Sigmoid colon (tissue), 7 donors: Measurements from ENCODE around the gene SUSD1. TPM values are rescaled to one million over a fixed set of nuclear protein-coding genes. Genes with fewer than 3 reads are reported as not detected.
"Not testable (repeated sequence)": the region's sequence is repeated elsewhere in the genome, so short reads cannot be mapped to it uniquely, and the experiment has no call there.

Experiments
- DNase-seq: peaks from one replicate; pipeline ENCODE4 v3.0.0-alpha.2; 2019
- H3K27ac ChIP-seq, 4 donors: fragments of 200-600 bp; sonication (generic); one replicate each; pipeline ENCODE4 v1.5.1; 2016 to 2019; ENCODE audit warnings: mild to moderate bottlenecking in 1 of 4
- H3K27me3 ChIP-seq, 3 donors: fragments of 200-600 bp; sonication (generic); one replicate each; pipeline ENCODE4 v1.5.1; 2019; ENCODE audit warnings: mild to moderate bottlenecking in 1 of 3
- H3K36me3 ChIP-seq, 4 donors: fragments of 200-600 bp; sonication (generic); one replicate each; pipeline ENCODE4 v1.5.1; 2016 to 2019
- H3K4me1 ChIP-seq, 4 donors: fragments of 200-600 bp; sonication (generic); one replicate each; pipeline ENCODE4 v1.5.1; 2017 to 2019
- H3K4me3 ChIP-seq, 4 donors: fragments of 200-600 bp; sonication (generic); one replicate each; pipeline ENCODE4 v1.5.1; 2017 to 2019; ENCODE audit warnings: mild to moderate bottlenecking in 2 of 4, moderate library complexity in 1 of 4
- H3K9me3 ChIP-seq, 4 donors: fragments of 200-600 bp in 3 of 4; sonication (generic) in 3 of 4; one replicate each; pipeline versions ENCODE4 v1.5.1 to v1.6.1; 2013 to 2019
- CTCF ChIP-seq, 4 experiments: fragments of 450-650 bp in 3 of 4; fragments of 200-600 bp in 1 of 4; IDR thresholded peaks; one replicate each; pipeline ENCODE4 v1.5.1; 2016 to 2019; ENCODE audit warnings: antibody characterized with exemption in 4 of 4, mild to moderate bottlenecking in 3 of 4, moderate library complexity in 2 of 4
- EP300 ChIP-seq, 4 donors: sonication (generic); formaldehyde crosslinking; IDR thresholded peaks; one replicate each; pipeline ENCODE4 v1.6.1; 2017; ENCODE audit warnings: antibody characterized with exemption in 4 of 4
- POLR2A ChIP-seq, 2 donors: fragments of 450-650 bp; IDR thresholded peaks; one replicate each; pipeline ENCODE4 v1.6.1; 2016; ENCODE audit warnings: antibody characterized with exemption in 2 of 2, mild to moderate bottlenecking in 2 of 2, moderate library complexity in 2 of 2
- POLR2AphosphoS5 ChIP-seq, 4 donors: sonication (generic); formaldehyde crosslinking; IDR thresholded peaks; one replicate each; pipeline ENCODE4 v1.6.1; 2017; ENCODE audit warnings: antibody characterized with exemption in 4 of 4
- WGBS, 2 donors: extraction: QIAGEN DNeasy Blood & Tissue Kit; methylation state at CpG; one replicate each; pipeline ENCODE4 v1.1.7; 2013; 5-methylcytosine and 5-hydroxymethylcytosine counted together
- intact Hi-C: fragments of 100-400 bp; cut with DNase I; formaldehyde crosslinking; loops from one replicate; pipeline ENCODE4 v1.15.1; 2023
- polyA plus RNA-seq, 3 donors: library from polyadenylated mRNA; stranded (reverse); fragments of 200-250 nt; gene quantifications; one replicate each; pipeline ENCODE4 v1.2.3, GENCODE V29; 2013
- total RNA-seq, 4 donors: library from RNA; depleted of rRNA; stranded (reverse); fragments of >200 nt; gene quantifications; one replicate each; pipeline ENCODE4 v1.1.0, GENCODE V29; 2016
- donor health status: healthy with polysubstance abuse.
- donor health status: Bipolar disorder and iron deficiency.
- donor health status: healthy.

The SUSD1 gene
- total and polyA plus RNA-seq, 7 donors = 1.8 to 10.7 (median 4.7) TPM

GRCh38 chr9:112074250-112075008 is 100.7 kb downstream of the SUSD1 start:
- Histone ChIP-seq H3K9me3 (no peaks in the 10 kb centered on the region), H3K4me3 (peak overlapping the region in 2 of 4 donors; percentile 5 to 26), H3K36me3 (no peaks in the 10 kb centered on the region), H3K27ac (peak overlapping the region; percentile 72 to 93 (median 82)), H3K27me3 (no peaks in the 10 kb centered on the region), H3K4me1 (peaks cover 0 to 37% (median 30%) of the 10 kb centered on the region in 4 donors)
- DNase-seq = peak; percentile 79
- intact Hi-C loops = loop anchor here (1.0 to 10.0 kb wide), 7 partner anchors 62 to 590 kb away; partner anchors contain the start of genes DNAJC25, ECPAS, PTGR1 and UGCG
- TF ChIP-seq CTCF (IDR thresholded peaks at IDR 0.05) (peak; percentile 83 to 95 (median 91)), POLR2AphosphoS5 (IDR thresholded peaks at IDR 0.05) (peak; percentile 74 to 98 (median 92)), POLR2A (IDR thresholded peaks at IDR 0.05) (no peak), EP300 (IDR thresholded peaks at IDR 0.05) (peak; percentile 74 to 99 (median 96))
- 53 to 73% methylated on average over 11 of the region's 11 CpGs for WGBS, 2 donors

- Histone ChIP-seq H3K27ac (peak overlapping the region; percentile 72 to 93 (median 82)), H3K4me1 (peaks cover 0 to 44% (median 32%) of the 10 kb centered on the region in 4 donors)
- 90 to 95% methylated on average over 10 of the region's 10 CpGs for WGBS, 2 donors
- H3K4me3 ChIP-seq, H3K9me3 ChIP-seq, H3K36me3 ChIP-seq, H3K27me3 ChIP-seq, DNase-seq: not testable (repeated sequence)
- intact Hi-C loops = loop anchor here (1.0 to 10.0 kb wide), 7 partner anchors 61 to 589 kb away; partner anchors contain the start of genes DNAJC25, ECPAS, PTGR1 and UGCG
Measured at GRCh38 chr9:112073639-112074173, 101.4 kb downstream of the SUSD1 start.

GRCh38 chr9:112072721-112073638 is 102.1 kb downstream of the SUSD1 start:
- Histone ChIP-seq H3K27me3 (no peaks in the 10 kb centered on the region), H3K4me3 (no peak overlapping the region), H3K9me3 (no peaks in the 10 kb centered on the region), H3K36me3 (no peaks in the 10 kb centered on the region), H3K4me1 (peaks cover 0 to 47% (median 34%) of the 10 kb centered on the region in 4 donors), H3K27ac (peak overlapping the region; percentile 72 to 93 (median 82))
- no peak for DNase-seq
- intact Hi-C loops = loop anchor here (5.0 to 10.0 kb wide), 4 partner anchors 61 to 588 kb away; partner anchors contain the start of genes DNAJC25 and ECPAS
- TF ChIP-seq CTCF (IDR thresholded peaks at IDR 0.05) (no peak), POLR2AphosphoS5 (IDR thresholded peaks at IDR 0.05) (peak; percentile 72 to 89 (median 84)), EP300 (IDR thresholded peaks at IDR 0.05) (peak in 3 of 4 donors; percentile 48 to 93 (median 62))
- WGBS, 2 donors = 68 to 85% methylated on average over 9 of the region's 9 CpGs

GRCh38 chr9:112069318-112070169 is 105.6 kb downstream of the SUSD1 start:
- H3K4me3 ChIP-seq = no peak overlapping the region
- intact Hi-C loops = loop anchor here (5.0 to 10.0 kb wide), 4 partner anchors 57 to 585 kb away; partner anchors contain the start of genes DNAJC25 and ECPAS
- H3K4me1 ChIP-seq = peaks cover 0 to 42% (median 26%) of the 10 kb centered on the region in 4 donors
- 45 to 69% methylated on average over 15 of the region's 15 CpGs for WGBS, 2 donors
- H3K27me3 ChIP-seq = no peaks in the 10 kb centered on the region
- no peak for DNase-seq
- H3K27ac ChIP-seq = peak overlapping the region in 2 of 4 donors; percentile 24 to 44
- H3K36me3 ChIP-seq = no peaks in the 10 kb centered on the region
- H3K9me3 ChIP-seq = no peaks in the 10 kb centered on the region
- TF ChIP-seq POLR2A (IDR thresholded peaks at IDR 0.05) (no peak), POLR2AphosphoS5 (IDR thresholded peaks at IDR 0.05) (peak in 1 of 4 donors; percentile 18), CTCF (IDR thresholded peaks at IDR 0.05) (no peak), EP300 (IDR thresholded peaks at IDR 0.05) (no peak)
